OCI-LY1 (cell line): Measurements from ENCODE around the gene LRG1.

Experiments
- CTCF ChIP-seq: fragments of 200-600 bp; sonication (generic), shearing (Covaris generic); IDR thresholded peaks from 2 replicates; pipeline ENCODE4 v1.5.1; 2017; ENCODE audit warnings: mild to moderate bottlenecking, antibody characterized with exemption, low read length, moderate library complexity, mixed read lengths
- EZH2 ChIP-seq: fragments of 200-600 bp; sonication (generic), shearing (Covaris generic); IDR thresholded peaks from 2 replicates; pipeline ENCODE4 v1.8.0; 2017; ENCODE audit warnings: borderline replicate concordance, mixed run types, mild to moderate bottlenecking, antibody characterized with exemption, low read length, moderate library complexity, mixed read lengths

- TF ChIP-seq CTCF (peak; percentile 76), EZH2 (no peak)
These were observed 36.4 kb upstream of the LRG1 start for GRCh38 chr19:4576016-4576933.
